Bronchial epithelial cell (primary cell): ENCODE results near the gene HVCN1. TPM values are rescaled to one million over a fixed set of nuclear protein-coding genes. Genes with fewer than 3 reads are reported as not detected.

Experiments used
- DNase-seq: peaks from one replicate; pipeline ENCODE4 v3.0.0-alpha.2; 2010; ENCODE audit warnings: low read depth
- FAIRE-seq: peaks from 2 replicates; lab custom pipeline; 2011; peaks lifted over from hg19 to GRCh38; lab: Jason Lieb, UNC
- H3K27me3 ChIP-seq: 2 replicates; pipeline ENCODE4 v1.5.1; 2011; ENCODE audit warnings: low read length; ENCODE audit not compliant: control insufficient read depth, insufficient read depth
- H3K36me3 ChIP-seq: 2 replicates; pipeline ENCODE4 v1.5.1; 2011; ENCODE audit warnings: low read length; ENCODE audit not compliant: control insufficient read depth, insufficient read depth
- H3K4me3 ChIP-seq: 2 replicates; pipeline ENCODE4 v1.5.1; 2011; ENCODE audit warnings: mild to moderate bottlenecking, low read depth, low read length, control low read depth
- total RNA-seq: library from RNA; depleted of rRNA; stranded (reverse); fragments of >200 nt; gene quantifications from 2 replicates; pipeline ENCODE4 v1.2.1, GENCODE V29; 2014
- TF ChIP-seq, protein P1 (sequence below): IDR thresholded peaks from 2 replicates; pipeline ENCODE4 v1.5.1; 2011; ENCODE audit warnings: mild to moderate bottlenecking, moderate library complexity, low read length, control low read depth, inconsistent platforms; ENCODE audit not compliant: insufficient read depth, severe bottlenecking

HVCN1 gene
- total RNA-seq, 1 donor from 2014 or later, result 0.53 TPM

GRCh38 chr12:110670161-110670701 is 18.7 kb downstream of the HVCN1 start:
- no peak overlapping the region for H3K4me3 ChIP-seq
- peaks cover 2% of the 10 kb centered on the region for H3K27me3 ChIP-seq
- no peak for FAIRE-seq
- TF ChIP-seq, protein P1, sequence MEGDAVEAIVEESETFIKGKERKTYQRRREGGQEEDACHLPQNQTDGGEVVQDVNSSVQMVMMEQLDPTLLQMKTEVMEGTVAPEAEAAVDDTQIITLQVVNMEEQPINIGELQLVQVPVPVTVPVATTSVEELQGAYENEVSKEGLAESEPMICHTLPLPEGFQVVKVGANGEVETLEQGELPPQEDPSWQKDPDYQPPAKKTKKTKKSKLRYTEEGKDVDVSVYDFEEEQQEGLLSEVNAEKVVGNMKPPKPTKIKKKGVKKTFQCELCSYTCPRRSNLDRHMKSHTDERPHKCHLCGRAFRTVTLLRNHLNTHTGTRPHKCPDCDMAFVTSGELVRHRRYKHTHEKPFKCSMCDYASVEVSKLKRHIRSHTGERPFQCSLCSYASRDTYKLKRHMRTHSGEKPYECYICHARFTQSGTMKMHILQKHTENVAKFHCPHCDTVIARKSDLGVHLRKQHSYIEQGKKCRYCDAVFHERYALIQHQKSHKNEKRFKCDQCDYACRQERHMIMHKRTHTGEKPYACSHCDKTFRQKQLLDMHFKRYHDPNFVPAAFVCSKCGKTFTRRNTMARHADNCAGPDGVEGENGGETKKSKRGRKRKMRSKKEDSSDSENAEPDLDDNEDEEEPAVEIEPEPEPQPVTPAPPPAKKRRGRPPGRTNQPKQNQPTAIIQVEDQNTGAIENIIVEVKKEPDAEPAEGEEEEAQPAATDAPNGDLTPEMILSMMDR, result no peak
- no peak for DNase-seq
- H3K36me3 ChIP-seq, result no peaks in the 10 kb centered on the region

DNA sequence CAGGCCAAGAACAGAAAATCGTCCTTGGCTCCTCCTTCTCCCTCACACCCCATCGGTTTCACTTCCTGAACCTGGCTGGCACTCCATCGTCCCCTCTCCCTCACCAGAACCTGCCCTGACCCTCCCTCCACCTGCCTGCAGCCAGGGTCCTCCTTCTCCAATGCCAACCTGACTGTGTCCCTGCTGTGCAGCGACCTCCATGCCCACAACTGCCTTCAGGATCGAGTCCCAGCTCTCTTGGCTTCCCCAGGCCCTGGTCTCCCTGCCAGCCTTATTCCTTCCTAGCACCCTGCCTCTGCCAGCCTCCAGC is 19.8 kb downstream of the HVCN1 start:
- DNase-seq (no peak), FAIRE-seq (no peak)
- TF ChIP-seq, protein P1, result no peak

GRCh38 chr12:110668480-110669192 is 20.3 kb downstream of the HVCN1 start:
- no peak for DNase-seq
- Histone ChIP-seq H3K27me3 (peaks cover 2% of the 10 kb centered on the region), H3K36me3 (no peaks in the 10 kb centered on the region), H3K4me3 (no peak overlapping the region)
- TF ChIP-seq, protein P1, result no peak
- no peak for FAIRE-seq

More for the DNA sequence above, 19.8 kb downstream of the HVCN1 start:
- no peaks in the 10 kb centered on the region for H3K36me3 ChIP-seq
- no peak overlapping the region for H3K4me3 ChIP-seq
- peaks cover 2% of the 10 kb centered on the region for H3K27me3 ChIP-seq

DNA sequence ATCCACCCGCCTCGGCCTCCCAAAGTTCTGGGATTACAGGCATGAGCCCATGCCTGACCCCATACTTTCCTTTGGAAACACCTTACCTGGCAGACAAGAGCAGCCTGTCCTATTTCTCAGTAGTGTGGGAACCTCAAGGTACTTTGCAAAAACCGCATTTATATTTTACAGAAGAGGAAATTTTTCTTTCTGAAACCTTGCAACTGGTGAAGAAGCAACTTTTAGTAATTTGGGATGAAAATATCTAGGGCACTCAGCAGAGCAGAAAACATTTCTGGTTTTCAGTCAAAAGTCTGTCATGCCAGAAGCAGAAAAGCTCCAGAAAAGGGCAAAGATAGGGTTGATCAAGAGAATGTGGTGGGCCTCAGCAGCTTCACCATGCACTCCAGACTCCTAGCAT is 21.2 kb downstream of the HVCN1 start:
- DNase-seq (no peak), FAIRE-seq (no peak)
- H3K36me3 ChIP-seq, result no peaks in the 10 kb centered on the region
- no peak overlapping the region for H3K4me3 ChIP-seq
- TF ChIP-seq, protein P1, result no peak
- H3K27me3 ChIP-seq, result peaks cover 2% of the 10 kb centered on the region

GRCh38 chr12:110666892-110667291 is 22.0 kb downstream of the HVCN1 start:
- H3K36me3 ChIP-seq, result no peaks in the 10 kb centered on the region
- H3K27me3 ChIP-seq, result peaks cover 2% of the 10 kb centered on the region
- H3K4me3 ChIP-seq, result no peak overlapping the region
- TF ChIP-seq, protein P1, result no peak
- FAIRE-seq, result no peak
- no peak for DNase-seq
